Stimulated activated CD8-positive, alpha-beta memory T cell treated with anti-CD3 and anti-CD28 coated beads, Interleukin-15, amount 100 ng/mL, for 4 hours (primary cell): Measurements from ENCODE around the gene SPATA24.
"Not testable (repeated sequence)": the region's sequence is repeated elsewhere in the genome, so short reads cannot be mapped to it uniquely, and the experiment has no call there.

Source experiments
- DNase-seq, 2 donors: peaks; one replicate each; pipeline ENCODE4 v3.0.0-alpha.2; 2020; ENCODE audit warnings: low read depth in 2 of 2

The SPATA24 gene

DNA sequence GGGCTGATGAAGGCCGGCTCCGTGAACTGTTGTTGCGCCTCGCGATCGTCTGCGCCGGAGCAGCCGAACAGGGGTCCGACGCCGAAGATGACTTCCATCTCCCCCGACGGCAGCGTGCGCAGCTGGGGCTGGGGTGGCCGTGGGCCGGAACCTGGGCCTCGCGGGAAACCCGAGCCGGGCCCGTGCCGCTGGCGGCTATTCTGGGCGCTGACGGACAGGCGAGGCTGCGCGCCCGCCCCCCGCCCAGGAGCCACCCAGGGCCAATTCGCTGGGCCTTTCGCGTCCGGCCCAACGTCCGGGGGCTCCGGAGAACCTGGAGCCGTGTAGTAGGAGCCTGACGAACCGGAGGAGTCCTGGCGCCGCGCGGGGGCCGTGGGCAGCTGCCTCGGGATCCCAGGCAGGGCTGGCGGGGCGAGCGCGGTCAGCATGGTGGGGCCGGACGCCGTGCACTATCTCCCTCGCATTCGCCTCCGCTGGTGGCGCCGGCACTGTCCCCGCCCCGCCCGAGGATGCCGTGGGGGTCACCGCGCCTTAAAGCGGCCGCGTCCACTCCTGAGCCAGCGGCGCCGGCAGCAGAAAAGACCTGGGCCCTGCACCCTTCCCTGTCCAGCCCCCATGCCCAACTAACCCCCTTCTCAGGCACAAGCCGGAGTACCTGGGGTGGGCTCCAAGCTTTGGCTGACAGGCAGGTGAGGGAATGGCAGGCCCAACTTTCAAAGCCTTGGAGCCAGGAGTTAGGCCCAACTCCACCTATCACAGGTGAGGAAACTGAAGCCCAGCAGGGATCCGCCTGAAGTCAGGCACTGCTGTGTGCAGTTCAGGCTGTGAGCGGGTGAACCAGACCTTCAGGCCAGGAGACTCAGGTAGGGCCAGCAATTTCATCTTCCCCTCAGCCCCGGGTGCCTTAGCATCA is 9.0 kb downstream of the SPATA24 start, which contains the start of gene PROB1:
Gene PROB1, minus strand, starts transcription at position 451 of the 913 bp plus-strand sequence. Its CDS starts 23 bp downstream, at position 428.
- DNase-seq = no peak

DNA sequence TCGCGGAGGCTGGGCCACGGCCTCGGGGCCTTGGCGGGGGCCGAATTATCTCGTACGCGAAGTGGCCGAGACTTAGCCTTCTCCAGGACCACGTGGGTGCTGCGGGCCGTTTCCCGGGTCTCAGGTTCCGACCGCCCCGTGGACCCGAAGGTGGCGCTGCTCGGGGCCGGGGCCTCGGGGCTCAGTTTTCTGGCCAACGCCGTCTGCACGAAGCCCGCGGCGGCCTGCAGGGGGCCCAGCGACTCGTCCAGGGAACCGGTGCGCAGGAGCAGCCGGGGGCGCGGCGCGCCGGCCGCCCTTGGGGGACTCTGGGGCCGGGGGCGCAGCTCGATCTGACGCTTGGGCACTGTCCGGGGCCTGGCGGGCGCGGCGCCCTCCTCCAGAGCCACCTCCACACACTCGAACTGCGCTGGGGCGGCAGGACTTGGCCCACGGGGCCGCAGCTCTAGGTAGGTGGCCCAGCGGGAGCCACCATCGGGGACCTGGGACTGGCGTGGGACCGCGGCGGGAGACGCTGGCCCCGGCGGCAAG is 9.7 kb downstream of the SPATA24 start:
- DNase-seq = no peak

DNA sequence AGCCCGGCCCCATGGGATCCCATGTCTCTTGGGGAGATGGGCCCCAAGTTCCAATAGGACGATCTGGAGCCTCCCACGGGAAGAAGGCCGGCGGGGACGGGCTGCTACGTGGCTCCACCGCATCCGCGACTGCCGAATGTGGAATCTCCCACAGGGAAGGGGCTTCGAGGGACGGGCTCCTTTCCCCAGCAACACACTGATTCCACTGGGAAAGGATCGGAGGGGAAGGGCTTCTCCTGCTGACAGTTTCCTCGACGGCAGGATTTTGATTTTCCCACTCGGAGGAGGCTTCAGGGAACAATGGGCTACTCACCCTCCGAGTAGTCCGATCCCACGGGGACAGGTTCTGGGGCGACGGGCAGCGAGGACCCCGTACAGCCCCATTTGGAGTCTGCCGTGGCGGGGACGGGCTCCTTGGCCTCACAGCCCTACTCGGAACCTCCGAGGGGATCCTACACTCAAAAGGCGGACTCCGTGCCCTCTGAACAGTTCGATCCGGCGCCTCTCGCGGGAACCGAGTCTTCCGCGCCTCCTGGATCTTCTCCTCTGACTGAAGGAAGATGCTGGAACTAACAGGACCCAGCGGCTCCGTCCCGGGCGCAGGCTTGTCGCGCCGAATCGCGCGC is 10.3 kb downstream of the SPATA24 start:
- DNase-seq = no peak

DNA sequence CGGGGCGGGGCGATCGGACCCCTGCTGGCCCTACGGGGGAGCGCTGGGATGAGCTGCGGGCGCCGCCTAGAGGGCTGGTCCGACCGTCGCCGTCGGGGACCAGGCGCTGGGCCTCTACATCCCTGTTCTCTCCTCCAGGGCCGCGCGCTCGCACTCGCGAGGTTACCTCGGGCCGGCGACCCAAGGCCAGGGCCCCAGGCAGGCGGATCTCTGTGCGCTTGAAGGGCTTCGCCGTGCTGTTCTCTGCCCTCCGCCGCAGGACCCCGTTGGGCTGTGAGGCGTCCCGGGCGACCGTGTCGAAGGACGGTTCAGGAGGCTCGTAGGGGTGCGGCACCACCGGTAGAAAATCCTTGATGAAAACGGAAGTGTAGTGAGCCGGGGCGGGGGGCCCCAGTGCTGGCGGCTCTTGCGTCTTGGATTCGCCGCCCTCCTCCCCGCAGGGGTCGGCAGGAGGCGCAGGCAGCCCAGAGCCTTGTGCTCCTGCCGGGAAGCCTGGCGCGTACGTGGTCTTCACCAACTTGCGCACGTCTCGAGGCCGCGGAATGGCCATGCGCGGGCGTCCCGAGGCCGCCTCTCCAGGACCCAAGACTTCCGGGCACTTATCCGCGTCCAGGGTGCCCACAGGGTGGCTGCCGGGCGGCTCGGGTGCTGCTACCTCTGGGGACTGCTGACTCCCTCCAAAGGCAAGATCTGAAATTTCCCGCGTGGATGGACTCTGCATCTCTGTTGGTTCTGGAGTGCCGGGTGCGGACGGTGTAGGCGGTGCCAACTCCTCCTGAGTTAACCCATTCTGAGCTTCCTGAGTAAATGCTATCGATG is 11.0 kb downstream of the SPATA24 start:
- peak; percentile 55 to 57 for DNase-seq

DNA sequence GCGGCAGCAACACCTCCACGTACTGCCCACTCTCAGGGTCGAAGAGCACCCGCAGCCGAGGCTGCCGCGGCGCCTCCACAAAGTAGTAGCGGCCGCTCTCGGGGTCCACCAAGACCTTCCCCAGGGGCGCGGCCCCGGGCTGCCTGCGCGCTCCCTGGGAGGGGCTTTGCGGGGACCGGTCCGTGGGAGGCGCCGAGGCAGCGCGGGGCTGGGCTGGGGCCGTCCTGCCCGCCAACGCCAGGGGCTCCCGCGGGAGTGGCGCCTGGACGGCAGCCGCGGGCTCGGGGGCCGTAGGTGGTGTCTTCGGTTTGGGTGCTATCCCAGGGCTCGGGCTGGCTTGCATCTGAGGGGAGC is 11.6 kb downstream of the SPATA24 start:
- DNase-seq = no peak

DNA sequence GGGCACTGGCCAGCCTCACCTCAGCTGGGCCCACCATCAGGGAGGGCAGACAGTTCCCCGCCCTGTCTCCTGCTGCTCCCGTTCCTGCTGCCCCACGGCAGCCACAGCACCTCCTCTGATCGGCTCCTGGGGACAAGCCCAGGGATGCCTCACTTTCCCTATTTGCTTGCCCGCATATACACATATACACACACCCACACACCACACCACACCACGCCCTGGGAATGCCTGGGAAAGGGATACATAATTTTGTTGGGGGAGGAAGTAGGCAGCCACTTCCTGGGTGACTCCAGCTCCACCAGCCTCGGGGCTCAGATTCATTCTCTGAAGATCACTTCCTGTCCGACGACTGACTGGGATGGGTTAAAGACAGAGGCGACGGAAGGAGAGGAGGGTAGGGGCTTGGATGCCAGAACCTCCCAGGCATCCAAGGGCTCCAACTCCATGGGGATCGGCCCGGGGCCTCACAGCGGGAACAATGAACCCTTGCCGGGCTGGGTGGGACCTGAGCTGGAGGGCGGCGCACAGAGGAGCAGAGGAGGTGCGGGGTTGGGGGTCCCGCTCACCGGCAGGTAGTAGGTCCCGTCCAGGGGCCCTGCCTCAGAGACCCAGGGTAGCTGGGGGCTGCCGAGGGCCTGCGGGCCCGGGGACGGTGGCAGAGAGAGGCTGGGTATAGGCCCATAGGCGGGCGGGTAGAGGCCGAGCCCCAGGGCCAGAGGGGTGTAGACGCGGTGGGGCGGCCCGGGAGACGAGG is 12.1 kb downstream of the SPATA24 start:
- no peak for DNase-seq

DNA sequence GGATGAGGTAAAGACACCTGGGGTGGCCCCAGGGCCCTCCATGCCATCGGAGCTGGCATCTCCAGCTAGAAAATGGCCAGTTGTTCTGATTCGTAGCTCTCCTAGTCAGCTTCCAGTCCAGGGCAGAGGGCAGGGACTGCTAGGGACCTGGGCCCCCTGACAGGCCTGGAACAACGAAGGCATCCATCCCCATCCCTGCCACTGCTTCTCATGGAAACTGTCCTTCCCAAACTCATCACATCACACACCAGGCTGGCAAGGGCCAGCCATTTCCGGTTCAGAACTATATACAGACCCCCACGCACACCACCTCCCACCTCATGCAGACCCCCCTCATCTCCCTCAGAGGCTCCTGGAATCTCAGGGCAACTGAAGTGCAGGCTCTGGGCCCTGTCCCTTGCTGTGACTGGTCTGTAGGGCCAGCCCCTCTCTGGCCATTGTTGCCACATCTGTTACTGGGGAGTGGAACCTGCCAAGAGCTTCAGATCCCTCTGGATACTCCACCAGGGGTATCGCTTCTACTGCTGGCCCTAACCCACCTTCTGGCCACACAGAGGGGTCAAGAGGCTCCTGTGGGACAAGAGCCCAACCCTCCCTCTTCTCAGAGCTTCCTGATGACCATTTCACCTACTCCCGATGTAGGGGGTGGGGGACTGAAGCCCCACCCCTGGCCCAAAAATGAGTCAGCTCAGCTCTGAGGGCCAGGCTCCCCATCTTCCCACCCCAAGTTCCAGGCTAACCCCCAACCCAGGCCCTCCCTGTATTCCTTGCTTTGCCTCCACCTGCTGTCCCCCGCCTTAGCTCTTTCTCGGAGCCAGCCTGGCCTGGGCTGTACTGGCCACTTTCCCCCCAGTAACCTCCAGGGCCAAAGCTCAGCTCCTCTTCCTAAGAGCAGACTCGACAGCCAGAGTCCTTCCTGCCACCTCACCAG is 13.0 kb downstream of the SPATA24 start:
- DNase-seq = no peak

DNA sequence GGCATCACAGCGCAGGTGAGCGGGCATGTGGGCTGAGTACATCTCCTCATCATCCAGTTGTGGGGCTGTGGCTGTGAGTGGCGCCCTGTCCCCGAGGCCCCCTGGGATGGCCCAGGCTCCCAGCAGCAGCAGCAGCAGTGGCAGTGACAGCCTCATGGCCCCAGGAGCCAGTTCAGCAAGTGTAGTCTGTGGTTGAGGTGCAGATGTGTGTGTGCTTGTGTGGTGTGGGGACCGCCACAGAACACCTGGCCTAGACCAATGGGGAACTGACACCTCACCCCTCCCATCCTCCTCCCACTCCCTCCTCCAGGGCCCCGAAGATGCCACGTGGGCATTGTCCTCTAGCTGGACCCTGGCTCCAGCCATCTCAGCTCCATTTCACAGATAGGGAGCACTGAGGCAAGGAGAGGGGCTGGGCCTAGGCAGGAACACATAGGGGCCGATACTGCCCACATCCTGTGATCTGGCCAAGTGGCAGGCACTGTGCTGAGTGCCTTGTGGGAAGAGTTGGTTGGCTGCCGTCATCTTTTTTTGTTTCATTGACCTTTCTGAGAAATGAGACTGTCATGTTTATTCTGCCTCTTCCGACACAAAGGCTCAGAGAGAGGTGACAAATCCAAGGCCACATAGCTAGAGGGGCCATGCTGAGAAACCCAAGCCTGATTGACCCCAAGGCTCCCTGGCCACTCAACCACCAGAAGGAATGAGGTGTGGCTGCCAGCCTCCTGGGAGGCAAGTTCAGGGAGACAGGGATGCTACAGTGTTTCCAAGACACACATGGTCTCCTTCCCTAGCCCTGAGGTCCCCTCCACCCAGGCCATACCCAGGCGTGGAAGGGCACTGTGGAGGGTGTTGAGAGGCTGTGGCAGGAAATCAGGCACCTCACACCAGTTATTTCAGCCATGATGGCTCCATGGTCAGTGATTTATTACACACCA is 13.9 kb downstream of the SPATA24 start, which contains the start of gene MZB1:
Gene MZB1, minus strand, starts transcription at position 213 of the 938 bp plus-strand sequence. Its CDS starts 57 bp downstream, at position 156.
- DNase-seq = peak; percentile 51

DNA sequence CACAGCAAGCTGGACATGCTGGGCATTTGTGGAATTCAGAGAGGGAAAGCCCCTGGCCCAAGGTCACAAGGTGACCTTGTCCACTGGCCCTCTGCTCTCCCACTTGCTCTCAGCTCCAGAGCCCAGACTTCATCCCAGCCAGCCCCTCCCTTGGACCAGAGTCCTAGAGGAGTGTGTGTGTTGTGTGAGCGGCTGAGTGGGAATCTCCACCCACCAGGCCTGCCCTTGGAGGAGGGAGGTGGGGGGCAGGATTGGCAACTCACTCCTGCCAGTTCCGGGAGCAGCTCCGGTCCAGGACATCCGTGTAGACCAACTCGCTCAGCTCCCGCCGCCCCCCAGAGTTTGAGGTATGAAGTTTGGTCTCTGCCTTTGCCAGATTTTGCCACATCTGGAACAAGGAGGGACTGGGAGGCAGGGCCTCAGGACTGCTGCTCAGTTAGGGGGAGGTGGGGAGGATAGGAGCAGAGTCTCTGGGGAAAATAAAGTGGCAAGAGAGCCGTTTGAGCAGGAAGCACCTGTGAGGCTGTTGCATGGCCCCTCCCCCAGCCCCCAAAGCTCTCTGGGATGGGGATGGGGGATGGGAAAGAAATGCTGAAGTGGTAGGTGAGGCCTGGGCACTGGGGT is 15.6 kb downstream of the SPATA24 start:
- no peak for DNase-seq

DNA sequence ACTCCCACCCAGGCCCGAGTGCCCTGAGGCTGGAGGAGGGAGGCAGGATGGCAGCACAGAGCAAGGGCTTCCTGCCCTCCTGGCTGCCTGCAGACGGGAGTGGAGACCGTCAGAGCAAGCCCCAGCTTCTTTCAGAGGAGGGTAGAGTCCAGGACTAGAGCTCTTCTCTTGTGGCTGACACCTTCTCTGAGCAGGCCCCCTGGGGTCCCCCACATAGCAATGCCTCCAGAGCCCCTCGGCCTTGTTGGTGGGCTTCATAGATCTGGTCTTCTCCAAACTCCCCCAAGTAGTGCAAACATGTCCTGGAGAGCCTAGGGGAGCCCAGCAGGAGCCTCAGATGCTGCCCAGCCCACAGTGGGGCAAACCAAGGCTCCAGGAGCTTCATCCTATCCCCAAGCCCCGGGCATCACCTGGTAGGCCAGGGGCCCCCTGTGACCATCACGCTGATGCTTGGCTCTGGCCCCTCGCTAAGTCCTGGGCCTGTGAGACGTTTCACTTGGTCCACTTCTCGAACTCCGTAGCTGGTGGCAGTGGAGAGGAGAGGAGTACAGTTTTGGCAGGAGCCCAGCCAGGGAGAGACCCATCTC is 16.2 kb downstream of the SPATA24 start:
- no peak for DNase-seq

DNA sequence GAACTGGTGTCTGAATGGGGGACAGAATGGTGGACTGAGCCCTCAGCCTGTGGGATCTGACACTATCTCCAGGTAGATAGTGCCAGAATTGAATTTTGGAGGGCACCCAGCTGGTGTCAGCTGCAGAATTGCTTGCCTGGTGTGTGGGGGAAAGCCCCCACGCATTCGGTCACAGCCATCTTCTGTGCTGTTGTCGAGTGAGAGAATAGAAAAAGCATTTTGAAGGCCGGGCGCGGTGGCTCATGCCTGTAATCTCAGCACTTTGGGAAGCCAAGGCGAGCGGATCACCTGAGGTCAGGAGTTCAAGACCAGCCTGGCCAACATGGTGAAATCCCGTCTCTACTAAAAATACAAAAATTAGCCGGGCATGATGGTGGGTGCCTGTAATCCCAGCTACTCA is 16.9 kb downstream of the SPATA24 start:
- not testable (repeated sequence) for DNase-seq

DNA sequence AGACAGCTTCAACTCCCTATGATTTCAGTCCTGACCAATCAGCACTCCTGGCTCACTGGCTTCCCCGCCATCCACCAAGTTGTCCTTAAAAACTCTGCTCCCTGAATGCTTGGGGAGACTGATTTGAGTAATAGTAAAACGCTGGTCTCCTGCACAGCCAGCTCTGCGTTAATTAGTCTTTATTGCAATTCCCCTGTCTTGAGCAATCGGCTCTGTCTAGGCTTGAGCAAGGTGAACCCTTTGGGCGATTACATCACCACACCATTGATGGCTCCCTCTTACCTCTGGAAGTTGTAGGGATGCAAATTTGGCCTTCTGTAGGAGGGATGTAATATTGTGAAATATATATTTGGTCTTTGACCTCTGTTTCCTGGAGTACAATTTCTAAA is 17.8 kb downstream of the SPATA24 start:
- DNase-seq = no peak

DNA sequence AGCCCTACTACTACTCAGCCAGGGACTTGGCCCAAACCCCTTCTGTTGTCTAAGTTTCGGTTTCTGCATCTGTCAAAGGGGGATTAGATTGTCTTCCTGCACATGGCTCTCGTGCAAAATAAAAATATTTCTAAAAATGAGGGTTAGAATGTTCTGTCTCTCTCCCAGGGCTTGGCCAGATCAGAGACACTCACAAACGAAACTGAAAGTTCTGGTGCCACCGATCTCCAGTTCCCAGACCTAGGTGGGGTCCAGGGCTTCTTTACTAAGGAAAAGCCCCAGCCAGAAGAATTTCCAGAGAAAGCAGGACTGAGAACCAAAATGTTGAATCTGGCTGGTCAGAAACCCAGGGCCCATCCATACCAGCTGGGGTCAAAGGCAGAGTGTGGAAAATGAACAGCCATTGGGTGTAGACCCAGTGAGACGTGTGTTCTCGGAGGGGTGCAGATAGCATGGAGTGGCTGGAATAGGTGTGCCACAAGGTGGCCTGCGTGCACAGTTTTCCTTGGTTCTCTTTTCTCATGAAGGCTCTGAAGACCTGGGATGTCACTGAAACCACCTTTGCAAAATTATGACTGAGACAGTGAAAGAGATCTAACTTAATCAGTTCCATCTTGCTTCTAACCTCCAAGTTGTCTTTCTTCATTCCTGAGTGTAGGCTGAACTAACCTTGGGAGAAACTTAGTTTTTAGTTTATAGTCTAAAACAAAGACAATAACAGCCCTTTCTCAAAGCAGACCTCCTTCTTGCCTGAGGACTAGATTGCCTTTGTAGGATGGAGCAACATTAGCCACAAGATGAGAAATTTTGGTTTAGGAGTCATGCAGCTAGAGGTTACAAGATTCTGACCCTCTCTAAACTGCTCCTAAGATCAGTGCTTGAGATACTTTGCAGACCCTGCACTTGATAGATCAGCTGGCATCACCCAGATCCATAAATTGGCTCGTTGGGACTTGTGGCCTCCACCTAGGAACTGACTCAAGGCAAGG is 18.5 kb downstream of the SPATA24 start:
- DNase-seq = no peak

DNA sequence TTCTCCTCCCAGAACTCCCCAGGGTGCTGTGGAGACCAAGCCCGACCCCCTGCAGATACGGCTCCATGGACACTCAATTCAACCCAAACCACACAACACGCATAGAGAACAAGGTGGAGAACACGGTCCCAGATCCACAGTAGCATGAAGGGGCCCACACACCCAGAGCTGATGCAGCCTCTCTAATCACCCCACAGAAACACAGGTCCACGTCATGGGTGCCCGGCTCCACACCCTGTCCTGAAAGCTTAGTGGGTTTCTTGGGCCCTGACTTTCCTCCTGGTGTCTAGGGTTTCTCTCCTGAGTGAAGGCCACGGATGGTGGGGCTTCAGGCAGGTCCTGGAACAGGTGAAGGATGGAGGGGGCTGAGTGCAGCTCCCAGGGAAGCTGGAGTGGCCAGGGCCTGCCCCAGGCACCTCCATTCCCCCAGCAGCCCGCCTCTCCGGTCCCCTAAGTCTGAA is 19.3 kb downstream of the SPATA24 start:
- DNase-seq = no peak

DNA sequence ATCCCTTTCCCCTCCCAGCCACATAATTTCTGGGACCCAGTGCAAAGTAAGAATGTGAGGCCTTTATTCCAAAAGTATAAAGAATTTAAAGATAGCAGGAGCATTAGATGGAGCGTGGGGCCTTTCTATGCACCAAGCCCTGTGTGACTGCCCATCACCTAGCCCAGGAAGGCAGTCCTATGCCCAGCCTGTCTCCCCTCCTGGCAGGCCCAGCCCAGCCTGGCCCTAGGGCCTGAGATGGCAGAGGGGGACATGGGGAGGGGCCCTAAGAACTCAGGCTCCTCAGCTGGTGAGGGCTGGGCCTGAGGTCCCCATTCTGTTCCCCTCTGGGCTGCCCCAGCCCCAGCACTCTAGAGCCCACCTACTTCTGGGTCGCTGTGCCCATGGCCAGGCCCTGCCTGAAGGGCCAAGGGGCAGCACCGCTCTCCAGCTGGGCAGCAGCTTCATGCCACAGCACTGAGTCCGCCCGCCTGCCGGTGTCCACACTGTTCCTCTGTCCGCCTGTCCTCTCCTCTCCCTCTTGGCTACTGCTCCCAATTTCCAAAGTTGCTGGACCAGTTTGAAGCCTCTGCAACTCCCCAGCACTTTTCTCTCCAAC is 19.8 kb downstream of the SPATA24 start:
- DNase-seq = no peak

DNA sequence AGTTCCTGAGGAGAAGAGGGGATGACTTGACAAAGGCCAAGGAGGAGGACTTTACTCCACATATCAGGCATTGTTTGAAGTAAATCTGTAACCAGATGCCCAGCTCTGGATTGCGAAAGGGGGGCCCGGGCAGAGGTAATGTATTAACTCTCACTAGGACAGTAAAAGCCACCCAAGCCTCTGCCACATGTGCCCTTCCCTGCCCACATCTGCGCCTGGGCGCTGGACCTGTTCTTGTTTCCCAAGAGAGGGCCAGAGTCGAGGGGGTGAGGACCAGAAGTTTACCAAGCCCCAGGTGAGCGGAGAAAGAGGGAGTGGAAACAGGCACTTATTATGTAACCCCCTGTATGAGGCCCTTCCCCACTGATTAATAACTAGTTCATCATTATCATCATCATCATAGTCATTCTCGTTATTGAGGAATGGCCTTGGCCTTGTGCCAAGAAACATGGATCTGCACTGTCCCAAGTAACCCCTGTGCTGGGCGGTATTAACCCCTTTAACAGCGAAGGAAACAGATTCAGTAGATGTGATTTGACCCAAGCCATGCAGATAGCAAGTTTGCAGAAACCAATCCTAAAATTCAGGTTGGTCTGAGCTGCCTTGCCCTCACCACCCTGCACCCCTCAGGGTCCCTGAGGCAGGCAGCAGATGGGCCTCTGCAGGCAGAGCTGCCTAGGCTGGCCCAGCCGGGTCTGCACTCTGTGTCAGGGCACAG is 20.5 kb downstream of the SPATA24 start, which contains the start of gene SLC23A1:
Gene SLC23A1, minus strand, starts transcription at position 23 of the 718 bp plus-strand sequence. CDS start 44 bp downstream, outside the sequence.
- DNase-seq = no peak
